Panc1 (cell line): Measurements from ENCODE around the gene WT1. TPM values are rescaled to one million over a fixed set of nuclear protein-coding genes. Genes with fewer than 3 reads are reported as not detected.

Experiments
- ATAC-seq: fragments of 200-7000 bp; cut with Tn5 transposase; 2 replicates; pipeline ENCODE4 v1.9.1; 2020; ENCODE audit warnings: mild to moderate bottlenecking, moderate library complexity
- BruUV-seq: library from RNA; stranded (reverse); fragments of 400-500 nt; replicated peaks from 2 replicates; lab custom pipeline; 2021; lab: Mats Ljungman, UMichigan
- CTCF ChIA-PET: fragments of 300-600 bp; sonication (Branson Sonifier 250); formaldehyde crosslinking; loops from one replicate; lab custom pipeline; 2022; ENCODE audit warnings: antibody characterized with exemption; lab: Charles Lee
- POLR2A ChIA-PET: fragments of 300-600 bp; sonication (Branson Sonifier 250); formaldehyde crosslinking; loops from one replicate; lab custom pipeline; 2022; ENCODE audit warnings: antibody characterized with exemption; lab: Charles Lee
- DNase-seq: peaks from one replicate; pipeline ENCODE4 v3.0.0-alpha.2; 2010; ENCODE audit warnings: low read depth, low spot score
- H3K27ac ChIP-seq: 2 replicates; pipeline ENCODE4 v1.5.1; 2011; ENCODE audit warnings: mild to moderate bottlenecking, low read length, inconsistent platforms
- H3K27me3 ChIP-seq: fragments of 200-500 bp; sonication (Bioruptor generic); 2 replicates; pipeline ENCODE4 v1.6.0; 2014; ENCODE audit warnings: low read length, inconsistent platforms; ENCODE audit not compliant: control insufficient read depth, insufficient read depth
- H3K36me3 ChIP-seq: fragments of 200-500 bp; sonication (Bioruptor generic); 2 replicates; pipeline ENCODE4 v1.5.1; 2014; ENCODE audit warnings: inconsistent platforms, mild to moderate bottlenecking, low read length, moderate library complexity; ENCODE audit not compliant: control insufficient read depth, insufficient read depth
- H3K4me1 ChIP-seq: 2 replicates; pipeline ENCODE4 v1.5.1; 2011; ENCODE audit warnings: inconsistent platforms, mild to moderate bottlenecking, low read length, moderate library complexity; ENCODE audit not compliant: control insufficient read depth, insufficient read depth
- H3K4me3 ChIP-seq, 2 experiments: 2 replicates each; pipeline ENCODE4 v1.5.1; 2011 to 2012; ENCODE audit warnings: low read depth in 2 of 2, low read length in 2 of 2, mild to moderate bottlenecking in 2 of 2, inconsistent platforms in 1 of 2, moderate library complexity in 1 of 2
- H3K9me3 ChIP-seq: fragments of 200-500 bp; sonication (Bioruptor generic); 2 replicates; pipeline ENCODE4 v1.5.1; 2014; ENCODE audit warnings: low read depth, mild to moderate bottlenecking, inconsistent platforms, low read length, moderate library complexity; ENCODE audit not compliant: control insufficient read depth, insufficient read depth
- CTCF ChIP-seq: fragments of 450-650 bp; IDR thresholded peaks from 2 replicates; pipeline ENCODE4 v1.5.1; 2017; ENCODE audit warnings: mild to moderate bottlenecking
- POLR2AphosphoS5 ChIP-seq: IDR thresholded peaks from 2 replicates; pipeline ENCODE4 v1.6.1; 2012; ENCODE audit warnings: mild to moderate bottlenecking, low read depth, low read length, moderate library complexity
- REST ChIP-seq, 2 experiments: IDR thresholded peaks; 2 replicates each; pipeline ENCODE4 v1.6.1; 2011 to 2012; ENCODE audit warnings: low read depth in 2 of 2, control low read depth in 1 of 2, low read length in 1 of 2, mild to moderate bottlenecking in 1 of 2, moderate library complexity in 1 of 2; ENCODE audit not compliant: insufficient read depth in 1 of 2
- SIN3A ChIP-seq: IDR thresholded peaks from 2 replicates; pipeline ENCODE4 v1.6.1; 2012; ENCODE audit warnings: low read depth, mild to moderate bottlenecking, low read length, moderate library complexity, borderline replicate concordance; ENCODE audit not compliant: insufficient read depth
- TCF7L2 ChIP-seq: IDR thresholded peaks from 2 replicates; pipeline ENCODE4 v1.6.1; 2011; ENCODE audit warnings: mild to moderate bottlenecking, low read depth, low read length, inconsistent platforms
- in situ Hi-C: cut with HindIII; loops from 2 replicates; pipeline ENCODE4 v1.10.0; 2016; ENCODE audit warnings: low sequenced_read_pairs, low pct_unique_long_range_greater_than_20kb
- intact Hi-C: fragments of 100-400 bp; cut with micrococcal nuclease; formaldehyde crosslinking; loops from one replicate; pipeline ENCODE4 v1.10.0; 2022; ENCODE audit not compliant: unreplicated experiment
- total RNA-seq: library from RNA; stranded (reverse); gene quantifications from one replicate; pipeline ENCODE4 v1.2.1, GENCODE V29; 2021; ENCODE audit not compliant: unreplicated experiment

WT1 gene
- total RNA-seq, 1 experiment from 2014 or later: 15.9 TPM

- no peaks in the 10 kb centered on the region for H3K36me3 ChIP-seq
- intact Hi-C loops (no loop called here), in situ Hi-C loops (no loop called here)
- no peaks in the 10 kb centered on the region for H3K9me3 ChIP-seq
- no peak for TF ChIP-seq TCF7L2
- TF ChIP-seq REST (IDR thresholded peaks at IDR 0.05; ENCODE audit: insufficient read depth in 1 of 2, low read depth in 2 of 2, low read length in 1 of 2): no peak
- TF ChIP-seq POLR2AphosphoS5: no peak
- TF ChIP-seq SIN3A: no peak
- no peak for TF ChIP-seq CTCF
- no peak overlapping the region for H3K4me3 ChIP-seq
- no peaks in the 10 kb centered on the region for H3K27me3 ChIP-seq
- no TSS peak for BruUV-seq
- no peak overlapping the region for H3K27ac ChIP-seq
- ChIA-PET CTCF (no interaction called here), POLR2A (interaction anchor here (0.5 kb wide), 1 partner anchor 27 kb away, joined by 9 read pairs; no protein-coding TSS in a partner anchor)
- ATAC-seq (no peak), DNase-seq (no peak)
- peaks cover 10% of the 10 kb centered on the region for H3K4me1 ChIP-seq
These were observed 9.1 kb downstream of the WT1 start for GRCh38 chr11:32426192-32426591.

- H3K9me3 ChIP-seq: no peaks in the 10 kb centered on the region
- BruUV-seq: no TSS peak
- H3K27ac ChIP-seq: no peak overlapping the region
- DNase-seq (no peak), ATAC-seq (no peak)
- TF ChIP-seq CTCF (no peak), POLR2AphosphoS5 (no peak), SIN3A (no peak), REST (IDR thresholded peaks at IDR 0.05; ENCODE audit: insufficient read depth in 1 of 2, low read depth in 2 of 2, low read length in 1 of 2) (no peak), TCF7L2 (no peak)
- intact Hi-C loops: no loop called here
- POLR2A ChIA-PET: no interaction called here
- H3K4me3 ChIP-seq: no peak overlapping the region
- H3K4me1 ChIP-seq: peaks cover 13% of the 10 kb centered on the region
- CTCF ChIA-PET: interaction anchor here (0.5 to 0.6 kb wide), 2 partner anchors 26 to 42 kb away, joined by 3 to 5 read pairs; no protein-coding TSS in a partner anchor
- no peaks in the 10 kb centered on the region for H3K36me3 ChIP-seq
- no peaks in the 10 kb centered on the region for H3K27me3 ChIP-seq
- in situ Hi-C loops: no loop called here
These were observed 9.6 kb downstream of the WT1 start for GRCh38 chr11:32425761-32426160.
